Activated T-helper 9 cell treated with anti-CD3 and anti-CD28 coated beads, Interleukin-2, amount 50 U/mL, for 16 hours (primary cell): Measurements from ENCODE around the gene P2RY6.

ENCODE experiments used
- DNase-seq: peaks from one replicate; pipeline ENCODE4 v3.0.0-alpha.2; 2020; ENCODE audit warnings: low read depth

Gene P2RY6

DNA sequence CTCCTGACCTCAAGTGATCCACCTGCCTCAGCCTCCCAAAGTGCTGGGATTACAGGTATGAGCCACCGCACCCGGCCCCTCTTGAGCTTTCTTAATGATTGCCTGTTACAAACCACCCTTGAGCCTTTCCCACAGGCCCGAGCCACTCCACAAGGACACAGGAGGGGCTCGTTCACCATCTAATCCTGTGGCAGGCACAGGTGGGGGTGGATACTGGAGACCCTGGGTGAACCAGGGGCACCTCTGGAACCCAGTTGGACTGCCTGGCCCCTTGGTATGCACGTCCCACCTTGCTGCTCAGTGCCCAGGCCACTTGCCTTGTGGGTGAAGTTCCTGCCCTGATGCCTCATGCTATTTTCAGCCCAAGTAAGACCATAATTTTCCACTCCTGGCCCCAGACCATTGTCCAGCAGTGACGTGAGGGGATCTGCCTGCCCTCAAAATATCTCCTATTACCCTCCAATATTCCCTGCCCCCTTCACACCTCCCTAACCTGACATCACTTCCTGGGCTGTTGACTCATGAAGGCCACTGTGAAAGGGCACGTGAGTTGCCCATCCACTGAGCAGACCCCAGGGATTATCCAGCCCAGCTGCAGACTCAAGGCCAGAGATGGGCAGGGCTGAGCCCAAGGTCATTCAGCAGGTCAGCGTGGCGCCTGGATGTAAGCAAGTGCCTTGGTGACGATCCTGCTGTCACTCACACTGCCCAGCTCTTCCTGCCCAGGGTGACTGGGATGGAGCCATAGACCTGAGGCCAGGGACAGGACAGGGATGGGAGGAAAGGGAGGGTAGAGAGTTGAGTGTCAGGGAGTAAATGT lies 34.5 kb upstream of the P2RY6 start:
- no peak for DNase-seq

- DNase-seq = no peak
Measured at GRCh38 chr11:73239111-73239521, 33.0 kb upstream of the P2RY6 start.

DNA sequence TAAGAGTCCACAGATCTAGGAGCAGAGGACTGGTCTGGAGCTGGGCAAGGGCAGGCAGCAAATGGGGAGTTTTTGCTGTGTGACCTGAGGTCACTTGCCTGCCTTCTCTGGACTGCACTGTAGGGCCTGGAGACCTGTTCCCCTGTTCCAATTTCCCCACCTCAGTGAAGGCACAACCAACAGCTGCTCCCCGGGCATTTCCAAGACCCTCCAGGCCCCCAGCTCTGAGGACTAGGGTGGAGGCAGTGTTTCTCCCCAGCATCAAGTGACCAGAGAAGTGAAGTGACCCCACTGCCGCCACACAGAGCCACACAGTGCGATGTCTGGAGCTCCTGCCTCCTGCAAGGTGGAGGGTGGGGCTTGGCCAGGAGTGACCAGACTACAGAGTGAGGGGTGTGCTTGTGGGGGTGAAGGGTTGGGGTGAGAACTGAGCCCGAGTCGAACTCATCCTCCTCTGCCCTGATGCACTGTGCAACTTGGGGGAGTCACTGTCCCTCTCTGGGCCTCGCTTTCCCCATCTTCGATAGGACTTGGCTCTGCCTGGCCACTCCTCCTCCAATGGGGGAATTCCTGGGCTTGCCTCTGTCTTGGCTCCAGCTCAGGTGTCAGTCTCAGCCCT lies 32.5 kb upstream of the P2RY6 start:
- no peak for DNase-seq

GRCh38 chr11:73240190-73240781 lies 31.9 kb upstream of the P2RY6 start:
- DNase-seq = no peak

GRCh38 chr11:73241300-73241699 lies 30.8 kb upstream of the P2RY6 start:
- DNase-seq = no peak

DNA sequence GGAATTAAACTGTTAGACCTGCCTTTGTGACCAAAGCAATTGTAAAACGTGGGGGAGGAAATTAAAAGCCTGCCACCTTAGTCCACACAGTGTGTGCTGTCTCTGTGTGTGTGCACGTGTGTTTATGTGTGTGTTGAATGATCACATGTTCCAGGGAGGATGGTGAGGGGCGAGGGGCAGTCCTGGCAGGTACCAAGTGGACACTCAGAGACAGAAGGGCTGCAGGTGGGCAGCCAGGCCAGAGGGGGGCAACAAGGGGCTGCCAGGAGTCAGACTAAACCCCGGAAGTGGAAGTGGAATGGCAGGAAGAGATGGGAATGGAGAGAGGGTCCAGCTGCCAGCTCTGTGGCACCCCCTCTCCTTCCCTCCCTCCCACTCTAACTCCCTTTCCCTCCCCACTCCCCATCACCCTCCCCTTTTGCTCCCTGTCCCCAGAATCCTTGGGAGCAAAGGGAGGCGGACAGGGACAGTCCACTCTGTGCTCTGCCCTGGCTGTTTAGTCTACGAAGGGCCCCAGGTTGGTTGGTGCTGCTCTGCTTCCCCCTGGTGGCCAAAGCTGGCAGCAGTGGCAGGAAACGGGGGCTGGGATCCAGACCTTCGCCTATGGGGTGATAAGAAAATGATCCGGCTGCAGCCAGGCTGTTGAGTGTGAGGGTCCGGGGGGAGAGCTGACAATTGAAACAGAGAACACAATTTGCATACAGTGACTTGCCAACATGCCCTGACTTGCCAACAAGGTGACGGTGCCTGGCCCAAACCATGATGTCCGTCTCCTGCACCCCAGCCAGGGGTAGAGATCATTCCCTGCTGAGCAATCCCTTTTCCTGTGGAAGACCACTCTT lies 29.7 kb upstream of the P2RY6 start:
- DNase-seq = peak; percentile 53

GRCh38 chr11:73243093-73243485 lies 29.0 kb upstream of the P2RY6 start:
- DNase-seq = no peak

GRCh38 chr11:73244589-73245240 lies 27.4 kb upstream of the P2RY6 start:
- DNase-seq = no peak

- no peak for DNase-seq
Measured at GRCh38 chr11:73245461-73245860, 26.7 kb upstream of the P2RY6 start.

DNA sequence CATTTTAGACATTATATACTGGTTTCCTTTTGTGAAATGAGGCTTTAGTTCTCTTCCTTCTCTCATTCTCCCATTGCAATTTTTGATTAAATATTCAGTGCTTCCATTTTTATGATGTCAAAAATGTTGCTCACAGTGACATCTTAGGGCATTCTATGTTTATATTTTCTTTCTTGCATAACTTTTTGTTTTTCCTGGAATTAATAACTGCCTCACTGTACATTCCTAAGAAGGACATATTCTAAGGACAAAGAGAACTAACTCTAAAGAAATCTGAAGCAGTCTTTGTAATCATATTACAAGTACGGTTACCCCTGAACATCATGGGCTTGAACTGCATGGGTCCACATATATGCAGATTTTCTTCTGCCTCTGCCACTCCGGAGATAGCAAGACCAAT lies 25.8 kb upstream of the P2RY6 start:
- DNase-seq = no peak

DNA sequence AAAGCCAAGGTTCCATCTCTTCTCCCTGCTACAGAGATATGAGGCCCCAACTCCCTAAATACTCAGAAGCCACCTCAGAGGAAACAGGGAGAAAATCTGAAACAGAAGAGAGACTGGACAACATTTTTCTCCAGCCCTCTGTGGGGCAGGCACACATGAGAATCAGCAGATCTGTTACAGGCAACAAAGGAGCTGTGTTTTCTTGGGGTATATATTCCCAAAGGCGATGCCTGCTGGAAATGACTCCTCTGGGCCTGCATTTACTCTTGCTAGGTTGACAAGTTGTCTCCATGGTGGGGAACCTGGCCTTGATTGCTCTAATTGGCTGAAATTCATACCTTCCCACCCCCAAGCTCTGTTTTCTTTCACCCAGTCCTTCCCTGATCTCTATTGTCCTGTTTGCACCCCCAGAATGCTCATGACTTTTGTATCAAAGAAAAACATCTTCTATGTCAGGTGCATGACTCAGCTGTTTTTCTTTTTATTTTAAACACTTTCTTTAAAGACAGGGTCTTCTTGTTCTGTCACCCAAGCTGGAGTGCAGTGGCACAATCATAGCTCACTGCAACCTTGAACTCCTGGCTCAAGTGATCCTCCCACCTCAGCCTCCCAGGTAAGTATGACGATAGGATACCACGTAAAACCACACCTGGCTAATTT lies 23.5 kb upstream of the P2RY6 start:
- no peak for DNase-seq

DNA sequence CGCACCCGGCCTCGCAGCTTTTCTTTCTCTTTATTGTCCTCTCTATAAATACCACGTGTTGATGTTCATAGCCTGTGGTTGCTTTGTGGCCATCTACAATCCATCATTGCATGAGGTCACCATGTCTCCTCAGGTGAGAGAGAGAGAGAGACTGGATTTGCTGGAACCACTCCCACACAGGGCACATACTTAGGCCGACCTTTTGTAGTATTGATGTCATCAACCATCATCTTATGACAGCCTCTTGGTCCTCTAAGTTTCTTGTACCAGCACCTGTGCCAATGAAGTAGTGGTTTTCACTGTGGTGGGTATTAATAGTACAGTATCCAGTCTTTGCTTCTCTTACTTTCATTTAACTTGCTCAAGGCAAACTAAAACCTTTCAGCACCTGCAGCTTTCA lies 22.8 kb upstream of the P2RY6 start:
- DNase-seq = no peak

DNA sequence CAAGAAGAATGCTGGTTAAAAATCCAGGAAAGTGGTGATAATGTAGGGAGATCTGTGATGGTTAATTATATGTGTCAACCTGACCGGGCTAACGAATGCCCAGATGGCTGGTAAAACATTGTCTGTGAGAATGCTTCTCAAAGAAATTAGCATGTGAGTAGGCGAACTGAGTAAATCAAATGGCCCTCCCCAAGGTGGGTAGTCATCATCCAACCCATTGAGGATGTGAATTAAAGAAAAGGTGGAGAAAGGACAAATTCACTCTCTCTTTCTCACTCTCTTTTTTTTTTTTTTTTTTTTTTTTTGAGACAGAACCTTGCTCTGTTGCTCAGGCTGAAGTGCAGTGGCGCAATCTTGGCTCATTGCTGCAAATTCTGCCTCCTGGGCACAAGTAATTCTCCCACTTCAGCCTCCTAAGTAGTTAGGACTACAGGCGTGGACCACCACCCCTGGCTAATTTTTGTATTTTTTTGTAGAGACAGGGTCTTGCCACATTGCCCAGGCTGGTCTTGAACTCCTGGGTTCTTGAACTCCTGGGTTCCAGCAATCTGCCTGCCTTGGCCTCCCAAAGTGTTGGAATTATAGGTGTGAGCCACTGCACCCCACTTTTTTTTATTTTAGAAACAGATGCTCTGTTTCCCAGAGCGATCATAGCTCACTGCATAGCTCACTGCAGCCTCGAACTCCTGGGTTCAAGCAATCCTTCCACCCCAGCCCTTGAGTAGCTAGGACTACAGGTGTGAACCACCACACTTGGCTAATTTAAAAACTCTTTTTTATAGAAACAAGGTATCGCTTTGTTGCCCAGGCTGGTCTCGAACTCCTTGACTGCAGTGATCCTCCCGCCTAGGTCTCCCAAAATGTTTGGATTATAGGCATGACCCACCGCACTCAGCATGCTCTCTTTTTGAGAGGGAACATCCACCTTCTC lies 22.0 kb upstream of the P2RY6 start:
- DNase-seq = no peak

GRCh38 chr11:73252577-73253191 lies 19.5 kb upstream of the P2RY6 start:
- no peak for DNase-seq

GRCh38 chr11:73257342-73258103 lies 14.6 kb upstream of the P2RY6 start:
- no peak for DNase-seq

- DNase-seq = no peak
Measured at GRCh38 chr11:73258104-73259035, 13.8 kb upstream of the P2RY6 start.

DNA sequence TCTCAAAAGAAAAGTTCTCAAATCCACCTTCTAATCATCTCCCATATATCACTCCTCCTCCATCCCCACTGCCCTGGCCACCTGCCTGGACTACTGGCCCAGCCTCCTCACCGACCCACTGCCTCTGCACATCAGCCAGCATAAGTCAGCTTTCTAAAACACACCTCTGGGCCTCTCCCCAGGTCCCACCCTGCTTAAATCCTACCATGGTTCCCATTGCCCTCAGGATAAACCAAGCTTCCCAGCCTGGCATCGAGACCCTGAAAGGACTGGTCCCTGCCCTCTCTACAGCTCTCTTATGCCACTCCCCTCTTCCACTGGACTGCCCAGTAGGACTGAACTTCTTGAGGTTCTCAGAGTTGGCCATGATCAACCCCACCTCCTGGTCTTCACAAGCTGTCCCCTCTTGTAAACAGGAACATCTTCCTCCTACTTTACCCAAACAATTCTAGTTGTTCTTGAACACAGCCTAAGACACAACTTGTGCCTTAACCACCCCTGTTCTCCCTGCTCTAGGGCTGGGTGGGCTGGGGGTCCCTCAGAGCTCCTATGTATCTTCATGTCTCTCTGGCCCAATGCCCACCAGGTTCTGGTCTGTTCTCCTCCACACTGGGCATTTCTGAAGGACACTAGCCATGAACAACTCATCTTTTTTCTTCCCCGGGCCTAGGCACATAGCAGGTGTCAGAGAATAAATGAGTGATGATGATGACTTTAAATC lies 12.6 kb upstream of the P2RY6 start:
- DNase-seq = no peak
